OCI-LY1 (cell line): ENCODE data around the gene LPCAT3.

Experiments
- H2AFZ ChIP-seq: fragments of 200-600 bp; sonication (generic), shearing (Covaris generic); 2 replicates; pipeline ENCODE4 v1.6.0; 2014; ENCODE audit warnings: antibody characterized with exemption, mild to moderate bottlenecking, low read length
- H3F3A ChIP-seq: fragments of 200-600 bp; sonication (generic), shearing (Covaris generic); 2 replicates; pipeline ENCODE4 v1.6.0; 2014; ENCODE audit warnings: mild to moderate bottlenecking, antibody characterized with exemption, low read length, moderate library complexity; ENCODE audit not compliant: insufficient read depth
- H3K27ac ChIP-seq: fragments of 200-600 bp; sonication (generic); 2 replicates; pipeline ENCODE4 v1.5.1; 2014; ENCODE audit warnings: low read length, mixed run types, mild to moderate bottlenecking, low read depth; ENCODE audit not compliant: poor library complexity, severe bottlenecking
- H3K27me3 ChIP-seq: fragments of 200-600 bp; sonication (generic); 2 replicates; pipeline ENCODE4 v1.6.0; 2014; ENCODE audit warnings: antibody characterized with exemption, mild to moderate bottlenecking, low read length, moderate library complexity; ENCODE audit not compliant: insufficient read depth
- H3K36me3 ChIP-seq: fragments of 200-600 bp; sonication (generic); 2 replicates; pipeline ENCODE4 v1.6.1; 2014; ENCODE audit warnings: mild to moderate bottlenecking, antibody characterized with exemption, low read length, moderate library complexity, mixed read lengths; ENCODE audit not compliant: insufficient read depth
- H3K4me1 ChIP-seq: fragments of 200-600 bp; sonication (generic); 2 replicates; pipeline ENCODE4 v1.5.1; 2014; ENCODE audit warnings: mild to moderate bottlenecking, low read length, moderate library complexity; ENCODE audit not compliant: insufficient read depth, severe bottlenecking
- H3K4me2 ChIP-seq: fragments of 200-600 bp; sonication (generic), shearing (Covaris generic); 2 replicates; pipeline ENCODE4 v1.6.1; 2014; ENCODE audit warnings: low read length
- H3K4me3 ChIP-seq: fragments of 200-600 bp; sonication (generic); 2 replicates; pipeline ENCODE4 v1.5.1; 2014; ENCODE audit warnings: low read length, low read depth, mild to moderate bottlenecking, mixed read lengths; ENCODE audit not compliant: poor library complexity, severe bottlenecking
- H3K79me2 ChIP-seq: fragments of 200-600 bp; shearing (Covaris generic); 2 replicates; pipeline ENCODE4 v1.6.1; 2016; ENCODE audit warnings: mixed run types, low read length, mixed read lengths; ENCODE audit not compliant: insufficient read depth
- H3K9ac ChIP-seq: fragments of 200-600 bp; sonication (generic), shearing (Covaris generic); 2 replicates; pipeline ENCODE4 v1.6.1; 2014; ENCODE audit warnings: mild to moderate bottlenecking, low read length, mixed read lengths
- H3K9me2 ChIP-seq: fragments of 200-600 bp; sonication (generic), shearing (Covaris generic); 2 replicates; pipeline ENCODE4 v1.6.1; 2014; ENCODE audit warnings: low read depth, mild to moderate bottlenecking, low read length, mixed read lengths
- H3K9me3 ChIP-seq: fragments of 200-600 bp; shearing (Covaris generic); 2 replicates; pipeline ENCODE4 v1.6.1; 2014; ENCODE audit warnings: low read length, mixed read lengths
- H4K20me1 ChIP-seq: fragments of 200-600 bp; sonication (generic), shearing (Covaris generic); 2 replicates; pipeline ENCODE4 v1.6.0; 2016; ENCODE audit warnings: mild to moderate bottlenecking, low read length; ENCODE audit not compliant: insufficient read depth
- EZH2 ChIP-seq: fragments of 200-600 bp; sonication (generic), shearing (Covaris generic); IDR thresholded peaks from 2 replicates; pipeline ENCODE4 v1.8.0; 2017; ENCODE audit warnings: borderline replicate concordance, mixed run types, mild to moderate bottlenecking, antibody characterized with exemption, low read length, moderate library complexity, mixed read lengths
- TF ChIP-seq, protein P1 (sequence below): fragments of 200-600 bp; sonication (generic), shearing (Covaris generic); IDR thresholded peaks from 2 replicates; pipeline ENCODE4 v1.5.1; 2017; ENCODE audit warnings: mild to moderate bottlenecking, antibody characterized with exemption, low read length, moderate library complexity, mixed read lengths

LPCAT3 gene, protein sequence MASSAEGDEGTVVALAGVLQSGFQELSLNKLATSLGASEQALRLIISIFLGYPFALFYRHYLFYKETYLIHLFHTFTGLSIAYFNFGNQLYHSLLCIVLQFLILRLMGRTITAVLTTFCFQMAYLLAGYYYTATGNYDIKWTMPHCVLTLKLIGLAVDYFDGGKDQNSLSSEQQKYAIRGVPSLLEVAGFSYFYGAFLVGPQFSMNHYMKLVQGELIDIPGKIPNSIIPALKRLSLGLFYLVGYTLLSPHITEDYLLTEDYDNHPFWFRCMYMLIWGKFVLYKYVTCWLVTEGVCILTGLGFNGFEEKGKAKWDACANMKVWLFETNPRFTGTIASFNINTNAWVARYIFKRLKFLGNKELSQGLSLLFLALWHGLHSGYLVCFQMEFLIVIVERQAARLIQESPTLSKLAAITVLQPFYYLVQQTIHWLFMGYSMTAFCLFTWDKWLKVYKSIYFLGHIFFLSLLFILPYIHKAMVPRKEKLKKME

DNA sequence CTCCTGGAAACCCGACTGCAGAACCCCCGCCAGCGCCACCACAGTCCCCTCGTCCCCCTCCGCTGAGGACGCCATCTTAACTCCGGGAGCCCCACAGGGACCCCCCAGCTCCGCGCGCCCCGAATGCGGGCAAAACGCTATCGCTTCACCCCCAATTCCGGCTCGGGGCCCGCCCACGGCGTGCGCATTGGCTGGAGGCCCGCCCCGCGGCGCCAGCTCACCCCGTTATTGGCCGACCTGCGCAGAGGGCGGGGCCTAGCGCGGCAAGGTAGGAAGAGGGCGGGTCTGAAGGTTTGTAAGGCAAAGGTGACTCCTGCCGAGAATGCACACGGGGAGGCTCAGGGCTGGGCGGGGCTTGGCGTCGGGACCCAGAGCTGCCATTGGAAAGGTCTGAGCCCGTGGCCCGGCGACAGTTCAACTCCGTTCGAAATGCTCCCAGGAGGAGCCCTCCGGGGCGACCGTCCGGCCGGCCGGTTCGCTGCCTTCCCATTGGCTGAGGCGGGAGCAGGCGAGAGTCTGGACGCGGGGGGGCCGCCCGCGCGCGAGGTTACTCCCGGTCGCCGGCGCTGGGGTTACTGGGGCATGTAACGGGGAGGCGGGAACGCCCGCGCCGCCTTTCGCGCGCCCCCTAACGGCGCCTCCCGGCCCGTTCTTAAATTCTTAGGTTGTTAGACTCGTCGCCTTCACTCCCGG, at the start of gene LPCAT3:
TSS of gene LPCAT3 (minus strand) at position 127 of the 693 bp plus-strand sequence. CDS start at position 75, 52 bp downstream.
- Histone ChIP-seq H3K4me2 (peak within 1 kb of the TSS; percentile 74), H4K20me1 (no peaks in the 10 kb centered on the region), H3K27me3 (no peaks in the 10 kb centered on the region), H2AFZ (no peak within 1 kb of the TSS), H3K27ac (peak within 1 kb of the TSS; percentile 82), H3F3A (no peaks in the 10 kb centered on the region), H3K36me3 (no peaks in the 10 kb centered on the region), H3K9me3 (no peaks in the 10 kb centered on the region), H3K79me2 (peaks cover 7% of the 10 kb centered on the region), H3K9ac (peak within 1 kb of the TSS; percentile 82), H3K9me2 (no peaks in the 10 kb centered on the region), H3K4me1 (peaks cover 27% of the 10 kb centered on the region), H3K4me3 (peak within 1 kb of the TSS; percentile 72)
- TF ChIP-seq, protein P1, sequence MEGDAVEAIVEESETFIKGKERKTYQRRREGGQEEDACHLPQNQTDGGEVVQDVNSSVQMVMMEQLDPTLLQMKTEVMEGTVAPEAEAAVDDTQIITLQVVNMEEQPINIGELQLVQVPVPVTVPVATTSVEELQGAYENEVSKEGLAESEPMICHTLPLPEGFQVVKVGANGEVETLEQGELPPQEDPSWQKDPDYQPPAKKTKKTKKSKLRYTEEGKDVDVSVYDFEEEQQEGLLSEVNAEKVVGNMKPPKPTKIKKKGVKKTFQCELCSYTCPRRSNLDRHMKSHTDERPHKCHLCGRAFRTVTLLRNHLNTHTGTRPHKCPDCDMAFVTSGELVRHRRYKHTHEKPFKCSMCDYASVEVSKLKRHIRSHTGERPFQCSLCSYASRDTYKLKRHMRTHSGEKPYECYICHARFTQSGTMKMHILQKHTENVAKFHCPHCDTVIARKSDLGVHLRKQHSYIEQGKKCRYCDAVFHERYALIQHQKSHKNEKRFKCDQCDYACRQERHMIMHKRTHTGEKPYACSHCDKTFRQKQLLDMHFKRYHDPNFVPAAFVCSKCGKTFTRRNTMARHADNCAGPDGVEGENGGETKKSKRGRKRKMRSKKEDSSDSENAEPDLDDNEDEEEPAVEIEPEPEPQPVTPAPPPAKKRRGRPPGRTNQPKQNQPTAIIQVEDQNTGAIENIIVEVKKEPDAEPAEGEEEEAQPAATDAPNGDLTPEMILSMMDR, result peak; percentile 77
- no peak for TF ChIP-seq EZH2

DNA sequence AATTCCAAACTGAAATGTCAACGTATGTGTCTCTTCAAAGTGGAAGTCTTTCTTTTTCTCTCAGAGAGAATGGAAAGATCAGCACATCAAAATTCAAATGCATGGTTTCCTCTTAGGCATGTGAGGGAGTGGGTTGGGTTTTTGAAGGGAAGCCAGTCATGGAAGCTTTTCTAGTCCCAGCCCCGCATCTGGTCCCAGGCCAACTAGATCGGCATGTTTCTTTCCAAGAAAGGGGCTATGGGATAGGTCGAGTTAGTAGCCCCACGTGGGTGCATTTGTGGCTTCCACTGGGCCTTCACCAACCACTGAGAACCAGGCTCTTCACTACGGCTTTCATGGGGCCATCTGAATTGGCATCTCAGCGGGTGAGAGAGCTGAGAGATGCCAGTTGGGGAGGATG, 48.8 kb upstream of the LPCAT3 start:
- no peak for TF ChIP-seq EZH2
- TF ChIP-seq, protein P1, result no peak
- Histone ChIP-seq H3K4me2 (no peak overlapping the region), H3K9ac (no peak overlapping the region)

DNA sequence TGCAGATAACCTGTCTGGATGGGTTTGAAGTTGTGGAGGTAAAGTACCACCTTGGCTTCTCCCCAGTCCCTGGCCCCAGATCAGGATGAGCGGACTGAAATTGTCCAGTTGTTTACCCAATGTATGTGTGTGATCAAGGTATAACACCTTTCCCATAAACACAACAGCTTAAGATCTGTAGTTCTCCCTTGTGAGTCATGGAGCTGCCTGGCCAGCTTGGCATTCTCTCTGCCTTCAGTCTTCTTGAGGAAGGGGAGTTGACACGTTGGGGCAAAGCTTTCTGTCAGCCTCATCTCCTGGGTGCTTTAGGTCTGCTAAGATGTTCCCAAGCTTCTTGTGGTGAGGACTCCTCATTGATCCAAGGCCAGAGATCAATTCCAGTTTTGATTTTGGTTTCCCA, 48.3 kb upstream of the LPCAT3 start:
- Histone ChIP-seq H3K27ac (no peak overlapping the region), H3K4me3 (no peak overlapping the region), H3K9ac (no peak overlapping the region), H4K20me1 (no peaks in the 10 kb centered on the region), H3K36me3 (no peaks in the 10 kb centered on the region), H3K4me2 (no peak overlapping the region), H3K9me3 (no peaks in the 10 kb centered on the region), H3F3A (no peaks in the 10 kb centered on the region), H3K27me3 (peaks cover 7% of the 10 kb centered on the region; the same call in 1 of the 2 replicates), H2AFZ (no peak overlapping the region), H3K9me2 (no peaks in the 10 kb centered on the region), H3K79me2 (no peaks in the 10 kb centered on the region), H3K4me1 (no peaks in the 10 kb centered on the region)
- TF ChIP-seq, protein P1, result no peak
- TF ChIP-seq EZH2, result no peak

More for the DNA sequence above, 48.8 kb upstream of the LPCAT3 start:
- H2AFZ ChIP-seq, result no peak overlapping the region
- no peaks in the 10 kb centered on the region for H3F3A ChIP-seq
- no peak overlapping the region for H3K27ac ChIP-seq
- no peaks in the 10 kb centered on the region for H3K79me2 ChIP-seq
- H3K27me3 ChIP-seq, result peaks cover 7% of the 10 kb centered on the region; the same call in 1 of the 2 replicates
- no peak overlapping the region for H3K4me3 ChIP-seq
- no peaks in the 10 kb centered on the region for H3K9me2 ChIP-seq
- H4K20me1 ChIP-seq, result no peaks in the 10 kb centered on the region
- H3K9me3 ChIP-seq, result no peaks in the 10 kb centered on the region
- H3K36me3 ChIP-seq, result no peaks in the 10 kb centered on the region
- no peaks in the 10 kb centered on the region for H3K4me1 ChIP-seq
